Measurements from ENCODE around the gene YRDC. TPM values are rescaled to one million over a fixed set of nuclear protein-coding genes. Genes with fewer than 3 reads are reported as not detected.

YRDC gene
- total and polyA plus RNA-seq, 2 of the 13 experiments (the other 11 are each of a cell fraction or from before 2014, with no cell fraction given), result 27.5 to 29.2 TPM

- TF ChIP-seq, protein P1, sequence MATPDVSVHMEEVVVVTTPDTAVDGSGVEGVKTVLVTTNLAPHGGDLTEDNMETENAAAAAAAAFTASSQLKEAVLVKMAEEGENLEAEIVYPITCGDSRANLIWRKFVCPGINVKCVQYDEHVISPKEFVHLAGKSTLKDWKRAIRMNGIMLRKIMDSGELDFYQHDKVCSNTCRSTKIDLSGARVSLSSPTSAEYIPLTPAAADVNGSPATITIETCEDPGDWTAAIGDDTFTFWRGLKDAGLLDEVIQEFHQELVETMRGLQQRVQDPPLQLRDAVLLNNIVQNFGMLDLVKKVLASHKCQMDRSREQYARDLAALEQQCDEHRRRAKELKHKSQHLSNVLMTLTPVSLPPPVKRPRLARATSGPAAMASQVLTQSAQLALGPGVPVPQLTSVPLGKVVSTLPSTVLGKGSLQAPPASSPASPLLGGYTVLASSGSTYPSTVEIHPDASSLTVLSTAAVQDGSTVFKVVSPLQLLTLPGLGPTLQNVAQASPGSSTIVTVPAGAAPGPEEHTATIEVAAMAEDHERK (CRISPR knock-in tag; IDR thresholded peaks at IDR 0.05; ENCODE audit: low read depth), result no peak; the same call in 1 of the 2 replicates
- TF ChIP-seq, protein P2, sequence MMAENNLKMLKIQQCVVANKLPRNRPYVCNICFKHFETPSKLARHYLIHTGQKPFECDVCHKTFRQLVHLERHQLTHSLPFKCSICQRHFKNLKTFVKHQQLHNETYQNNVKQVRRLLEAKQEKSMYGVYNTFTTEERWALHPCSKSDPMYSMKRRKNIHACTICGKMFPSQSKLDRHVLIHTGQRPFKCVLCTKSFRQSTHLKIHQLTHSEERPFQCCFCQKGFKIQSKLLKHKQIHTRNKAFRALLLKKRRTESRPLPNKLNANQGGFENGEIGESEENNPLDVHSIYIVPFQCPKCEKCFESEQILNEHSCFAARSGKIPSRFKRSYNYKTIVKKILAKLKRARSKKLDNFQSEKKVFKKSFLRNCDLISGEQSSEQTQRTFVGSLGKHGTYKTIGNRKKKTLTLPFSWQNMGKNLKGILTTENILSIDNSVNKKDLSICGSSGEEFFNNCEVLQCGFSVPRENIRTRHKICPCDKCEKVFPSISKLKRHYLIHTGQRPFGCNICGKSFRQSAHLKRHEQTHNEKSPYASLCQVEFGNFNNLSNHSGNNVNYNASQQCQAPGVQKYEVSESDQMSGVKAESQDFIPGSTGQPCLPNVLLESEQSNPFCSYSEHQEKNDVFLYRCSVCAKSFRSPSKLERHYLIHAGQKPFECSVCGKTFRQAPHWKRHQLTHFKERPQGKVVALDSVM (CRISPR knock-in tag; IDR thresholded peaks at IDR 0.05), result 0 out of 2 replicates have a peak, but pooled peaks have one; percentile 15
- TF ChIP-seq SETDB1 (CRISPR knock-in tag; IDR thresholded peaks at IDR 0.05; ENCODE audit: borderline replicate concordance), result no peak
- TF ChIP-seq NPAS2 (CRISPR knock-in tag; IDR thresholded peaks at IDR 0.05; ENCODE audit: borderline replicate concordance), result peak; percentile 94; the same call in 1 of the 2 replicates
- peak; percentile 99 for TF ChIP-seq BATF2 (CRISPR knock-in tag; IDR thresholded peaks at IDR 0.05)
- peak; percentile 92 for TF ChIP-seq ZNF605 (CRISPR knock-in tag; IDR thresholded peaks at IDR 0.05)
- TF ChIP-seq, protein P3, sequence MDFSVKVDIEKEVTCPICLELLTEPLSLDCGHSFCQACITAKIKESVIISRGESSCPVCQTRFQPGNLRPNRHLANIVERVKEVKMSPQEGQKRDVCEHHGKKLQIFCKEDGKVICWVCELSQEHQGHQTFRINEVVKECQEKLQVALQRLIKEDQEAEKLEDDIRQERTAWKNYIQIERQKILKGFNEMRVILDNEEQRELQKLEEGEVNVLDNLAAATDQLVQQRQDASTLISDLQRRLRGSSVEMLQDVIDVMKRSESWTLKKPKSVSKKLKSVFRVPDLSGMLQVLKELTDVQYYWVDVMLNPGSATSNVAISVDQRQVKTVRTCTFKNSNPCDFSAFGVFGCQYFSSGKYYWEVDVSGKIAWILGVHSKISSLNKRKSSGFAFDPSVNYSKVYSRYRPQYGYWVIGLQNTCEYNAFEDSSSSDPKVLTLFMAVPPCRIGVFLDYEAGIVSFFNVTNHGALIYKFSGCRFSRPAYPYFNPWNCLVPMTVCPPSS (IDR thresholded peaks at IDR 0.05), result no peak
- TF ChIP-seq TFDP1 (CRISPR knock-in tag; IDR thresholded peaks at IDR 0.05; ENCODE audit: borderline replicate concordance), result peak; percentile 56; the same call in 1 of the 2 replicates
- no peak for TF ChIP-seq CBX1 (IDR thresholded peaks at IDR 0.05; ENCODE audit: low read depth)
- TF ChIP-seq MAZ (IDR thresholded peaks at IDR 0.05; ENCODE audit: borderline replicate concordance, low read depth, low read length), result no peak
- peak; percentile 90 for TF ChIP-seq MAZ (CRISPR knock-in tag; IDR thresholded peaks at IDR 0.05; ENCODE audit: low read depth)
- TF ChIP-seq, protein P4, sequence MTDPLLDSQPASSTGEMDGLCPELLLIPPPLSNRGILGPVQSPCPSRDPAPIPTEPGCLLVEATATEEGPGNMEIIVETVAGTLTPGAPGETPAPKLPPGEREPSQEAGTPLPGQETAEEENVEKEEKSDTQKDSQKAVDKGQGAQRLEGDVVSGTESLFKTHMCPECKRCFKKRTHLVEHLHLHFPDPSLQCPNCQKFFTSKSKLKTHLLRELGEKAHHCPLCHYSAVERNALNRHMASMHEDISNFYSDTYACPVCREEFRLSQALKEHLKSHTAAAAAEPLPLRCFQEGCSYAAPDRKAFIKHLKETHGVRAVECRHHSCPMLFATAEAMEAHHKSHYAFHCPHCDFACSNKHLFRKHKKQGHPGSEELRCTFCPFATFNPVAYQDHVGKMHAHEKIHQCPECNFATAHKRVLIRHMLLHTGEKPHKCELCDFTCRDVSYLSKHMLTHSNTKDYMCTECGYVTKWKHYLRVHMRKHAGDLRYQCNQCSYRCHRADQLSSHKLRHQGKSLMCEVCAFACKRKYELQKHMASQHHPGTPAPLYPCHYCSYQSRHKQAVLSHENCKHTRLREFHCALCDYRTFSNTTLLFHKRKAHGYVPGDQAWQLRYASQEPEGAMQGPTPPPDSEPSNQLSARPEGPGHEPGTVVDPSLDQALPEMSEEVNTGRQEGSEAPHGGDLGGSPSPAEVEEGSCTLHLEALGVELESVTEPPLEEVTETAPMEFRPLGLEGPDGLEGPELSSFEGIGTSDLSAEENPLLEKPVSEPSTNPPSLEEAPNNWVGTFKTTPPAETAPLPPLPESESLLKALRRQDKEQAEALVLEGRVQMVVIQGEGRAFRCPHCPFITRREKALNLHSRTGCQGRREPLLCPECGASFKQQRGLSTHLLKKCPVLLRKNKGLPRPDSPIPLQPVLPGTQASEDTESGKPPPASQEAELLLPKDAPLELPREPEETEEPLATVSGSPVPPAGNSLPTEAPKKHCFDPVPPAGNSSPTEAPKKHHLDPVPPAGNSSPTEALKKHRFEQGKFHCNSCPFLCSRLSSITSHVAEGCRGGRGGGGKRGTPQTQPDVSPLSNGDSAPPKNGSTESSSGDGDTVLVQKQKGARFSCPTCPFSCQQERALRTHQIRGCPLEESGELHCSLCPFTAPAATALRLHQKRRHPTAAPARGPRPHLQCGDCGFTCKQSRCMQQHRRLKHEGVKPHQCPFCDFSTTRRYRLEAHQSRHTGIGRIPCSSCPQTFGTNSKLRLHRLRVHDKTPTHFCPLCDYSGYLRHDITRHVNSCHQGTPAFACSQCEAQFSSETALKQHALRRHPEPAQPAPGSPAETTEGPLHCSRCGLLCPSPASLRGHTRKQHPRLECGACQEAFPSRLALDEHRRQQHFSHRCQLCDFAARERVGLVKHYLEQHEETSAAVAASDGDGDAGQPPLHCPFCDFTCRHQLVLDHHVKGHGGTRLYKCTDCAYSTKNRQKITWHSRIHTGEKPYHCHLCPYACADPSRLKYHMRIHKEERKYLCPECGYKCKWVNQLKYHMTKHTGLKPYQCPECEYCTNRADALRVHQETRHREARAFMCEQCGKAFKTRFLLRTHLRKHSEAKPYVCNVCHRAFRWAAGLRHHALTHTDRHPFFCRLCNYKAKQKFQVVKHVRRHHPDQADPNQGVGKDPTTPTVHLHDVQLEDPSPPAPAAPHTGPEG (CRISPR knock-in tag; IDR thresholded peaks at IDR 0.05), result peak; percentile 98
- TF ChIP-seq GABPA (IDR thresholded peaks at IDR 0.05; ENCODE audit: low read depth, low read length), result no peak
- peak; percentile 66 for TF ChIP-seq GABPA (CRISPR knock-in tag; IDR thresholded peaks at IDR 0.05; ENCODE audit: low read depth)
- peak; percentile 98; the same call in 1 of the 2 replicates for TF ChIP-seq ZNF230 (CRISPR knock-in tag; IDR thresholded peaks at IDR 0.05)
- peak; percentile 99 for TF ChIP-seq HOXD1 (CRISPR knock-in tag; IDR thresholded peaks at IDR 0.05)
- peak; percentile 99 for TF ChIP-seq ZSCAN21 (CRISPR knock-in tag; IDR thresholded peaks at IDR 0.05; ENCODE audit: borderline replicate concordance)
- TF ChIP-seq KAT8 (CRISPR knock-in tag; IDR thresholded peaks at IDR 0.05), result peak; percentile 91
Measured at GRCh38 chr1:37764414-37764825, 43.6 kb downstream of the YRDC start (continued).

Data from HepG2 (cell line).